CD14-positive monocyte (primary cell): ENCODE data around the gene CXCL12. TPM values are rescaled to one million over a fixed set of nuclear protein-coding genes. Genes with fewer than 3 reads are reported as not detected.

ENCODE experiments used
- DNase-seq, 3 donors: peaks; one replicate each; pipeline ENCODE4 v3.0.0-alpha.2; 2011 to 2022
- H2AFZ ChIP-seq: 2 replicates; pipeline ENCODE4 v1.6.0; 2012; ENCODE audit warnings: mild to moderate bottlenecking, low read depth, low read length, inconsistent platforms; ENCODE audit not compliant: insufficient read depth, poor library complexity, severe bottlenecking
- H3K27ac ChIP-seq, 2 donors: 1 replicate in 1 of 2; 2 replicates in 1 of 2; pipeline ENCODE4 v1.5.1; 2012 to 2013; ENCODE audit warnings: low read length in 2 of 2, control low read depth in 1 of 2, inconsistent platforms in 1 of 2, low read depth in 1 of 2, mild to moderate bottlenecking in 1 of 2
- H3K27me3 ChIP-seq, 2 donors: one replicate each; pipeline versions ENCODE4 v1.6.0 to v1.6.1; 2011 to 2013; ENCODE audit warnings: low read length in 2 of 2; ENCODE audit not compliant: control insufficient read depth in 2 of 2, insufficient read depth in 2 of 2
- H3K36me3 ChIP-seq, 2 donors: replicated peaks in 1 of 2; 1 replicate in 1 of 2; 2 replicates in 1 of 2; pipeline versions ENCODE4 v1.5.1 to v1.6.1; 2012 to 2013; ENCODE audit warnings: low read length in 2 of 2, control low read depth in 1 of 2, inconsistent platforms in 1 of 2, mild to moderate bottlenecking in 1 of 2; ENCODE audit not compliant: insufficient read depth in 2 of 2, control insufficient read depth in 1 of 2
- H3K4me1 ChIP-seq, 2 donors: 1 replicate in 1 of 2; 2 replicates in 1 of 2; pipeline versions ENCODE4 v1.5.1 to v1.6.1; 2012 to 2013; ENCODE audit warnings: low read length in 2 of 2, control low read depth in 1 of 2, inconsistent platforms in 1 of 2, mild to moderate bottlenecking in 1 of 2, moderate library complexity in 1 of 2; ENCODE audit not compliant: insufficient read depth in 2 of 2, control insufficient read depth in 1 of 2
- H3K4me2 ChIP-seq: replicated peaks from 2 replicates; pipeline ENCODE3; 2012; ENCODE audit warnings: low read length, moderate library complexity, mild to moderate bottlenecking; ENCODE audit not compliant: poor library complexity, severe bottlenecking; ENCODE audit errors: extremely low read depth
- H3K4me3 ChIP-seq, 3 experiments: fragments of 200-600 bp in 1 of 3; sonication (generic) in 1 of 3; replicated peaks in 1 of 3; 1 replicate in 2 of 3; 2 replicates in 1 of 3; pipeline ENCODE4 v1.5.1; 2011 to 2013; ENCODE audit warnings: low read length in 3 of 3, mild to moderate bottlenecking in 3 of 3, control low read depth in 2 of 3, low read depth in 2 of 3, inconsistent platforms in 1 of 3, moderate library complexity in 1 of 3
- H3K79me2 ChIP-seq: 2 replicates; pipeline ENCODE4 v1.6.0; 2012; ENCODE audit warnings: mild to moderate bottlenecking, control low read depth, inconsistent platforms, low read length, moderate library complexity; ENCODE audit not compliant: insufficient read depth
- H3K9ac ChIP-seq: 2 replicates; pipeline ENCODE4 v1.6.0; 2017; ENCODE audit warnings: low read length, mild to moderate bottlenecking; ENCODE audit not compliant: insufficient read depth, poor library complexity, severe bottlenecking
- H3K9me3 ChIP-seq, 2 donors: replicated peaks in 1 of 2; 1 replicate in 1 of 2; 2 replicates in 1 of 2; pipeline versions ENCODE4 v1.5.1 to v1.6.1; 2012 to 2013; ENCODE audit warnings: low read length in 2 of 2, control low read depth in 1 of 2; ENCODE audit not compliant: control insufficient read depth in 1 of 2, insufficient read depth in 1 of 2
- H4K20me1 ChIP-seq: 2 replicates; pipeline ENCODE4 v1.6.0; 2012; ENCODE audit warnings: mild to moderate bottlenecking, low read length, control low read depth, moderate library complexity; ENCODE audit not compliant: insufficient read depth
- H3K27ac Mint-ChIP-seq, 7 donors: one replicate each; pipeline ENCODE4 v1.8.0; 2020; ENCODE audit warnings: mild to moderate bottlenecking in 7 of 7, mixed read lengths in 7 of 7, moderate library complexity in 6 of 7, inconsistent platforms in 2 of 7
- H3K27me3 Mint-ChIP-seq, 3 donors: one replicate each; pipeline ENCODE4 v1.8.0; 2021 to 2022; ENCODE audit warnings: low read depth in 3 of 3, mild to moderate bottlenecking in 3 of 3, mixed read lengths in 3 of 3, moderate library complexity in 3 of 3, inconsistent platforms in 1 of 3
- H3K36me3 Mint-ChIP-seq, 2 donors: one replicate each; pipeline ENCODE4 v1.8.0; 2020; ENCODE audit warnings: mixed read lengths in 2 of 2, inconsistent platforms in 1 of 2, mild to moderate bottlenecking in 1 of 2
- H3K4me1 Mint-ChIP-seq: one replicate; pipeline ENCODE4 v1.8.0; 2020; ENCODE audit warnings: mild to moderate bottlenecking, mixed read lengths
- H3K4me3 Mint-ChIP-seq, 2 donors: one replicate each; pipeline ENCODE4 v1.8.0; 2020; ENCODE audit warnings: mild to moderate bottlenecking in 2 of 2, mixed read lengths in 2 of 2, moderate library complexity in 1 of 2
- H3K9me3 Mint-ChIP-seq, 7 donors: one replicate each; pipeline ENCODE4 v1.8.0; 2020 to 2022; ENCODE audit warnings: mixed read lengths in 7 of 7, mild to moderate bottlenecking in 6 of 7, moderate library complexity in 6 of 7, inconsistent platforms in 2 of 7
- CTCF ChIP-seq: fragments of 200-600 bp; IDR thresholded peaks from one replicate; pipeline ENCODE4 v1.8.0; 2022; ENCODE audit warnings: antibody characterized with exemption, mild to moderate bottlenecking
- WGBS: methylation state at CpG from one replicate; pipeline ENCODE4 v1.1.5; 2013; ENCODE audit warnings: missing lambda C conversion rate; ENCODE audit not compliant: insufficient coverage; 5-methylcytosine and 5-hydroxymethylcytosine counted together
- intact Hi-C, 2 donors: fragments of 100-400 bp; cut with micrococcal nuclease; formaldehyde crosslinking; loops; one replicate each; pipeline versions ENCODE4 v1.15.0 to v1.15.1; 2023
- polyA plus RNA-seq, 3 donors: library from polyadenylated mRNA; depleted of rRNA in 1 of 3; unstranded in 2 of 3; stranded (reverse) in 1 of 3; fragments of 300-500 nt in 2 of 3; fragments of >200 nt in 1 of 3; fragmentation: Illumina TruSeq in 2 of 3; gene quantifications; 1 replicate in 2 of 3; 2 replicates in 1 of 3; pipeline ENCODE4 v1.2.3, GENCODE V29; 2012 to 2021

Gene CXCL12
- polyA plus RNA-seq, 3 donors: 0.21 TPM; not detected in 2

DNA sequence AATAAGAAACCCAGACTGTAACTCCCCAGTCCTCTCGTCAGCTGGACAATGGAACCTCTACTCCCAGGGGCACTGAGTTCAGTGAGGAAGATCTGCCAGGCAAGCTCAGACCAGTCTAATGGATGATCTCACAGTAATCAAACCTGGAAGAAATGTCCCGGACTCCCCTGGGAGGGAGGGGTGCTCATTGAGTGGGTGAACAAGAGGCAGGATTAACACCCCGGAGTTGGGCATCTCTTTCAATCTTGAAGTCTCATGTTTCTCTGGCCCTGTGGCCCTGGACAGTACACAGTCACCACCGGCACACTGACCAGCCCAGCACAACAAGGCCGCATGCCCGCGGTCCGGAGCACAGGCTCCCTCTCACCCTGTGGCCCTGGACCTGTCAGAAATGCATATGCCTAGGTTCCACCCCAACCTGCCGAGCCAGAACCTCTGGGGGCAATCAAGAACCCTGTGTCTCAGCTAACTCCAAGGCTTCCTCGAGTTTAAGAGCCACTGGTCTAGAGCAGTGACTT lies 27.8 kb downstream of the CXCL12 start:
- Histone ChIP-seq H3K4me2 (no peak overlapping the region), H3K9ac (no peak overlapping the region), H3K9me3 (no peaks in the 10 kb centered on the region), H4K20me1 (no peaks in the 10 kb centered on the region), H3K27ac (no peak overlapping the region), H3K36me3 (no peaks in the 10 kb centered on the region), H3K79me2 (no peaks in the 10 kb centered on the region), H2AFZ (no peak overlapping the region), H3K4me3 (no peak overlapping the region), H3K27me3 (no peaks in the 10 kb centered on the region), H3K4me1 (no peaks in the 10 kb centered on the region)
- no peak for DNase-seq
- Mint-ChIP-seq H3K9me3 (peaks cover 0 to 2% (median 0%) of the 10 kb centered on the region in 7 donors), H3K4me3 (no peak overlapping the region), H3K27me3 (peaks cover 2 to 15% (median 6%) of the 10 kb centered on the region in 3 donors), H3K27ac (no peak overlapping the region), H3K4me1 (no peaks in the 10 kb centered on the region), H3K36me3 (no peaks in the 10 kb centered on the region)
- intact Hi-C loops: no loop called here
- WGBS: 82% methylated on average over 9 of the region's 10 CpGs
- TF ChIP-seq CTCF: no peak

- no peak for DNase-seq
- no peak overlapping the region for H3K27ac ChIP-seq
- Mint-ChIP-seq H3K27me3 (peaks cover 0 to 15% (median 6%) of the 10 kb centered on the region in 3 donors), H3K4me1 (no peaks in the 10 kb centered on the region), H3K4me3 (no peak overlapping the region), H3K9me3 (peaks cover 0 to 2% (median 0%) of the 10 kb centered on the region in 7 donors), H3K36me3 (no peaks in the 10 kb centered on the region), H3K27ac (no peak overlapping the region)
- no peak overlapping the region for H3K4me2 ChIP-seq
- no peaks in the 10 kb centered on the region for H3K9me3 ChIP-seq
- no peak overlapping the region for H2AFZ ChIP-seq
- no peaks in the 10 kb centered on the region for H3K36me3 ChIP-seq
- H3K79me2 ChIP-seq: no peaks in the 10 kb centered on the region
- no peaks in the 10 kb centered on the region for H4K20me1 ChIP-seq
- TF ChIP-seq CTCF: no peak
- no peak overlapping the region for H3K9ac ChIP-seq
- H3K4me3 ChIP-seq: no peak overlapping the region
- no peaks in the 10 kb centered on the region for H3K27me3 ChIP-seq
- no peaks in the 10 kb centered on the region for H3K4me1 ChIP-seq
- 92% methylated on average over 12 of the region's 20 CpGs for WGBS
- intact Hi-C loops: no loop called here
Observed at GRCh38 chr10:44356139-44357022, 28.5 kb downstream of the CXCL12 start.
